ENCODE data around the gene RDH12. TPM values are rescaled to one million over a fixed set of nuclear protein-coding genes. Genes with fewer than 3 reads are reported as not detected.
A peak's percentile ranks its signal among the peaks of the same experiment; 100 is the strongest.
"Not testable (repeated sequence)": the region's sequence is repeated elsewhere in the genome, so short reads cannot be mapped to it uniquely, and the experiment has no call there.

RDH12 gene
- 0.05 TPM in 1 of 2 replicates, not detected in the other for polyA plus RNA-seq (2014; cell fraction: cytosol; rRNA removed)
- polyA plus RNA-seq (2014; cell fraction: nucleus; rRNA removed): not detected in 2 replicates

GRCh38 chr14:67701492-67701891, at the start of gene RDH12:
RDH12 (plus strand) TSS chr14:67701886; CDS start chr14:67722643, 20,757 bp downstream.
- DNase-seq (ENCODE audit: low spot score): not testable (repeated sequence)

- DNase-seq (ENCODE audit: low spot score): no peak
These were observed 49.5 kb upstream of the RDH12 start for GRCh38 chr14:67652189-67652588.

- no peak for DNase-seq (ENCODE audit: low spot score)
These were observed 47.9 kb upstream of the RDH12 start for GRCh38 chr14:67653651-67654280.

DNA sequence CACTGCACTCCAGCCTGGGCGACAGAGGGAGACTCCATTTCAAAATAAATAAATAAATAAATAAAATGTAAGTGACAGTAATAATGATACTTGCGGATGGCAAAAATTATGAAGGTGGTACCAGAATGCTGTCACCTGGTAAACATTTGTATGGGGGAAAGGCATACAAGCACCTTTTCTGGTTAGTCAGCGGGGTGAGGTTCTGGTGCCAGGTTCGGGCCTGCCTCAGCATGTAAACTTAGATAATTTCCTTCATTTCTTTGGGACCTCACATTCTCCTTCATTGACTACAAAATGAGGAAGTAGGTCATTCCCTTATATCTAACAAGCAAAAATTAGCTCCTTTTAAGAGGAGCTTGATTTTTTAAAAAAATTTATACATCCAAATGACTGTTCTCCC, 38.1 kb upstream of the RDH12 start:
- DNase-seq (ENCODE audit: low spot score): no peak

GRCh38 chr14:67665868-67666267, 35.8 kb upstream of the RDH12 start:
- no peak for DNase-seq (ENCODE audit: low spot score)

- peak; percentile 17 for DNase-seq (ENCODE audit: low spot score)
These were observed 34.8 kb upstream of the RDH12 start for GRCh38 chr14:67666750-67667449.

GRCh38 chr14:67668559-67668958, 33.1 kb upstream of the RDH12 start:
- no peak for DNase-seq (ENCODE audit: low spot score)

GRCh38 chr14:67673451-67673850, 28.2 kb upstream of the RDH12 start:
- DNase-seq (ENCODE audit: low spot score): no peak

GRCh38 chr14:67674139-67674479, 27.6 kb upstream of the RDH12 start:
- peak; percentile 76 for DNase-seq (ENCODE audit: low spot score)

- peak; percentile 81 for DNase-seq (ENCODE audit: low spot score)
These were observed 27.0 kb upstream of the RDH12 start, which contains the start of gene VTI1B for GRCh38 chr14:67674480-67675218. VTI1B (minus strand) TSS chr14:67674632; CDS start chr14:67674489, 143 bp downstream.

DNA sequence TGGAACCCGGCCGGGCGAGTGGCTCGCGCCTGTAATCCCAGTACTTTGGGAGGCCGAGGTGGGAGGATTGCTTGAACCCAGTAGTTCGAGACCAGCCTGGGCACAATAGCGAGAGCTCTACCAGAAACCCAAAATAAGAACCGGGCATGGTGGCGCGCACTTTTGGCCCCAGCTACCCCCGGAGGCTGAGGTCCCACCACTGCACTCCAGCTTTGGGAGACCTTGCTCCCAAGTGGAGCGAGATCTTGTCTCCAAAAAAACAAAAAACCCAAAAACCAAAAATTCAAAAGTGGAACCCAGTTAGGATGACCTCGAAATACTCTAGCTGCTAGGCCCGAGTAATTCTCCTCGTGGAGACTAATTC, 26.5 kb upstream of the RDH12 start:
- peak; percentile 3 for DNase-seq (ENCODE audit: low spot score)

DNA sequence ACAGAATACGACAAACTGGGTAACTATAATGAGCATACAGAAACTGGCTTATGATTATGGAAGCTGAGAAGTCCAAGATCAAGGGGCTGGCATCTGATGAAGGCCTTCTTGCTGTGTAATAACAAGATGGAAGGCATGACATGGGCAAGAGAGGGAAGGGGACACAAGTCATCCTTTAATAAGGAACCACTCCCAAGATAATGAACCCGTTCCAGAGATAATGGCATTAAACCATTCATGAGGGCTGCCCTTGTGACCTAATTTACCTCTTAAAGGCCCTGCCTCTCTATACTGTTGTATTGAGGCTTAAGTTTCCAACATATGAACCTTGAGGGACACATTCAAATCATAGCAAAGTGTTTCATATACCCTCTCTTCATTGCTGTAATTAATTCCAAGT, 22.7 kb upstream of the RDH12 start:
- DNase-seq (ENCODE audit: low spot score): no peak

GRCh38 chr14:67680121-67680602, 21.5 kb upstream of the RDH12 start:
- DNase-seq (ENCODE audit: low spot score): no peak

DNA sequence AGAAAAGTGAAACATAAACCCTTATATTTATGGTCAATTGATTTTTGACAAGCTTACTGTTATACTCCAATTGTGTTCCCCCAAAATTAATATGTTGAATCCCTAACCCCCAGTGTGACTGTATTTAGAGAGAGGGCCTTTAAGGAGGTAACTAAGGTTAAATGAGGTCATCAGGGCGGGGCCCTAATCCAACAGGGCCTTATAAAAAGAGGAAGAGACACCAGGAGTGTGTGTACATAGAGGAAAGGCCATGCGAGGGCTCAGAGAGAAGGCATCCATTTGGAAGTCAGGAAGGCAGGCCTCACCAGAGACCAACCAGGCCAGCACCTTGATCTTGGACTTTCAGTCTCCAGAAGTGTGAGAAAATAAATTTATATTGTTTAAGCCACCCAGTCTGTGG, 20.7 kb upstream of the RDH12 start:
- no peak for DNase-seq (ENCODE audit: low spot score)

GRCh38 chr14:67683842-67684241, 17.8 kb upstream of the RDH12 start:
- no peak for DNase-seq (ENCODE audit: low spot score)

GRCh38 chr14:67690011-67690410, 11.7 kb upstream of the RDH12 start:
- no peak for DNase-seq (ENCODE audit: low spot score)

- peak; percentile 76 for DNase-seq (ENCODE audit: low spot score)
These were observed 6.8 kb upstream of the RDH12 start for GRCh38 chr14:67694791-67695393.

- peak; percentile 87 for DNase-seq (ENCODE audit: low spot score)
These were observed 6.2 kb upstream of the RDH12 start, which contains the start of gene RDH11 for GRCh38 chr14:67695394-67695949. RDH11 (minus strand) TSS chr14:67695764; CDS start chr14:67695703, 61 bp downstream.

DNA sequence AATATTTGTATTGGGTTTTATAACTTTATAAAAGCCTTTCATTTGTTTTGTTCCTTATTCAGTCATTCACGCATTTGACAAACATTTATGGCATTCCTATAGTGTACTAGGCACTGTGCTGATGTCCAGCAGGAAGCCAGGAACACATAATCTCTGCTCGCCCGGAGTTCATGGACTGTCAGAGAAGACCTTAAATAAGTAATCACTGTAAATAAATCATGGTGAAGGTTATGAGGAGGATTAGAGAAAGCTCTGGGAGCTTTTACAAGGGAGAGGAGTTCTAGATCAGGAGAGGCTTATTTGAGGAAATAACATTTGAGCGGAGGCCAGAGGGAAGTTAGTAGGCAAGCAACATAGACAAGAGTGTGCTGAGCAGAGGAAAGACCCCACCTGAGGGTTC, 4.7 kb upstream of the RDH12 start:
- DNase-seq (ENCODE audit: low spot score): no peak

DNA sequence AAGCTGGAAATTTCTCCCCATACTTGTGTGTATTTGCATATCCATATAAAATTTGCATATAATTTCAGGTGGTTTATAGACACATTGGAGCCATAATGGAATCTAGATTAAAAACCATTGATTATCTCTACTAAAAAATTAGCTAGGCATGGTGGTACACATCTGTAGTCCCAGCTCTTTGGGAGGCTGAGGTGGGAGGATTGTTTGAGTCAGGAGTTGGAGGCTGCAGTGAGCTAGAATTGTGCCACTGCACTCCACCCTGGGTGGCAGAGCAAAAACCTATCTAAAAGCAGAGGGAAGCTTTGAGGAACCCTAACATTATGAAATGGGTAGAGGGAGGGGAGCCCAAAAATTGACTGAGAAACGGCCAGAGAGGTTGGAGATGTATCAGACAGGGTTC, 3.5 kb upstream of the RDH12 start:
- no peak for DNase-seq (ENCODE audit: low spot score)

GRCh38 chr14:67703997-67704396, 2.3 kb downstream of the RDH12 start:
- no peak for DNase-seq (ENCODE audit: low spot score)
